ENCODE measurements around the gene DUS2.
"Not testable (repeated sequence)": the region's sequence is repeated elsewhere in the genome, so short reads cannot be mapped to it uniquely, and the experiment has no call there.

Gene DUS2

GRCh38 chr16:68090130-68090529, 67.0 kb downstream of the DUS2 start:
- H3K27ac ChIP-seq (ENCODE audit: low read depth in 2 of 2, low read length in 2 of 2) = no peak overlapping the region
- no peaks in the 10 kb centered on the region for H3K36me3 ChIP-seq (ENCODE audit: control insufficient read depth in 2 of 2, insufficient read depth in 2 of 2, low read length in 2 of 2)
- no peak overlapping the region for H3K9ac ChIP-seq (ENCODE audit: low read depth in 1 of 2, low read length in 2 of 2)
- no peaks in the 10 kb centered on the region for H3K9me3 ChIP-seq (ENCODE audit: control insufficient read depth in 2 of 2, low read length in 2 of 2)
- H3K27me3 ChIP-seq (ENCODE audit: control insufficient read depth in 2 of 2, insufficient read depth in 2 of 2, low read length in 2 of 2) = no peaks in the 10 kb centered on the region
- H3K4me3 ChIP-seq (ENCODE audit: low read length in 2 of 2) = no peak overlapping the region
- H3K4me1 ChIP-seq (ENCODE audit: control insufficient read depth in 2 of 2, insufficient read depth in 2 of 2, low read length in 2 of 2) = peaks cover 14% of the 10 kb centered on the region in 2 donors

DNA sequence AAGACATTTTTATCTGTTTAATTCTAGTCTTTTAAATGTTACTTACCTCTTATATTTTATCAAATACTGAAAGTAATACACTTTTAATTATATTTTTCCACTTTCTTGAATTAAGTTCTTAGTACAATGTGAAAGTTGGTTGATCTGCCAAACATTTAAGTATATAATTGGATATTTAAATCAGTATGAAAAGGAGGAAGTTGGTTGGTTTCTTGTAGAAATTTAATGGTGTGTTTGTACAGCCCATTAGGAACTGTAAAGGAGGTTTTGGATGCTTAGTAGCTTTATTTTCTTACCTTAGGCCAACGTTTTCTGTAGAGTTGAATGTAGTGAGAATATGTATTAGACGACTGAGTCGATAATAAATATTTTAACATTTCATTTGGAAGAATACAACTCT, 67.4 kb downstream of the DUS2 start:
- Histone ChIP-seq H3K9me3 (ENCODE audit: control insufficient read depth in 2 of 2, low read length in 2 of 2) (no peaks in the 10 kb centered on the region), H3K27ac (ENCODE audit: low read depth in 2 of 2, low read length in 2 of 2) (no peak overlapping the region), H3K36me3 (ENCODE audit: control insufficient read depth in 2 of 2, insufficient read depth in 2 of 2, low read length in 2 of 2) (no peaks in the 10 kb centered on the region), H3K4me3 (ENCODE audit: low read length in 2 of 2) (no peak overlapping the region), H3K4me1 (ENCODE audit: control insufficient read depth in 2 of 2, insufficient read depth in 2 of 2, low read length in 2 of 2) (peaks cover 14% of the 10 kb centered on the region in 2 donors), H3K27me3 (ENCODE audit: control insufficient read depth in 2 of 2, insufficient read depth in 2 of 2, low read length in 2 of 2) (no peaks in the 10 kb centered on the region), H3K9ac (ENCODE audit: low read depth in 1 of 2, low read length in 2 of 2) (no peak overlapping the region)

DNA sequence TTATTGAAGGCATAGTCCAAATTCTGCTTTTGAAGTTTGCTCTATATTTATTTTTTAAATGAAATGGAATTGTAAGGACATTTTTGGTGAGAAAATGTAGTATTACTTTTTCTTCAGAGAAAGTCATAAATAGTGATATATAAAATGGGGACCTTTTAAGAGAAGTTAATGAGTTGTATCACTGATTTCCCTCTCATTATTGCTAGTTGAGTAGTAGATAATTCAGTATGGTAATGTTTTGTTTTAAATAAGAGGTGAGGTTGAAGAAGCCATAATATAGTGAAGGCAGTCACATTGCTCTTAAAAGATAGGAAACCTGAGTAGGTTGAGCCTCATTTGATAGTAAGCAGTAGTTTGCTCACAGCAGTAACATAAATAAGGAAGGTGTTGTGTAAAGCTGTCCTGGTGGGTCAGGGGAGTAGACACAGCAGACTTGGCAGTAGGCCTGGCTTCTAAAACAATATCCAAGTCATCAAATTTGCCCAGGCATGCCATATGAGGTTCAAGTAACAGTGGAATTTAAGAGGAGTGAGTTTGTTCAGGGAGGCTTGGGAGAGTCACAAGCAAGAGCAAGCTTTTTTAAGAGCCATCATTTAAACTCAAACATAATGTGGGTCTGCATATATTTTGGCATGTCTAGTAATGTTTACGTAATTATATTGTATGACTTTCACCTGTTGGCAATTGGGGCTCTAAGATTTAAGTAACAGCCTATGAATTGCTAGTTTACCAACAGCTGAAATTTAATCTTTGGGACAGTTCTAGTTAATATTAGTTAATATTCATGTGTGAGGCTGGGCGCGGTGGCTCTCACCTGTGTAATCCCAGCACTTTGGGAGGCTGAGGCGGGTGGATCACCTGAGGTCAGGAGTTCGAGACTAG, 68.5 kb downstream of the DUS2 start:
- Histone ChIP-seq H3K9me3 (ENCODE audit: control insufficient read depth in 2 of 2, low read length in 2 of 2) (no peaks in the 10 kb centered on the region), H3K27ac (ENCODE audit: low read depth in 2 of 2, low read length in 2 of 2) (no peak overlapping the region), H3K36me3 (ENCODE audit: control insufficient read depth in 2 of 2, insufficient read depth in 2 of 2, low read length in 2 of 2) (no peaks in the 10 kb centered on the region), H3K9ac (ENCODE audit: low read depth in 1 of 2, low read length in 2 of 2) (no peak overlapping the region), H3K4me3 (ENCODE audit: low read length in 2 of 2) (no peak overlapping the region), H3K4me1 (ENCODE audit: control insufficient read depth in 2 of 2, insufficient read depth in 2 of 2, low read length in 2 of 2) (peaks cover 11 to 14% of the 10 kb centered on the region in 2 donors), H3K27me3 (ENCODE audit: control insufficient read depth in 2 of 2, insufficient read depth in 2 of 2, low read length in 2 of 2) (no peaks in the 10 kb centered on the region)

GRCh38 chr16:68092275-68092674, 69.2 kb downstream of the DUS2 start:
- H3K27me3 ChIP-seq (ENCODE audit: control insufficient read depth in 2 of 2, insufficient read depth in 2 of 2, low read length in 2 of 2); H3K36me3 ChIP-seq (ENCODE audit: control insufficient read depth in 2 of 2, insufficient read depth in 2 of 2, low read length in 2 of 2); H3K9me3 ChIP-seq (ENCODE audit: control insufficient read depth in 2 of 2, low read length in 2 of 2); H3K4me1 ChIP-seq (ENCODE audit: control insufficient read depth in 2 of 2, insufficient read depth in 2 of 2, low read length in 2 of 2); H3K4me3 ChIP-seq (ENCODE audit: low read length in 2 of 2); H3K27ac ChIP-seq (ENCODE audit: low read depth in 2 of 2, low read length in 2 of 2); H3K9ac ChIP-seq (ENCODE audit: low read depth in 1 of 2, low read length in 2 of 2): not testable (repeated sequence)

DNA sequence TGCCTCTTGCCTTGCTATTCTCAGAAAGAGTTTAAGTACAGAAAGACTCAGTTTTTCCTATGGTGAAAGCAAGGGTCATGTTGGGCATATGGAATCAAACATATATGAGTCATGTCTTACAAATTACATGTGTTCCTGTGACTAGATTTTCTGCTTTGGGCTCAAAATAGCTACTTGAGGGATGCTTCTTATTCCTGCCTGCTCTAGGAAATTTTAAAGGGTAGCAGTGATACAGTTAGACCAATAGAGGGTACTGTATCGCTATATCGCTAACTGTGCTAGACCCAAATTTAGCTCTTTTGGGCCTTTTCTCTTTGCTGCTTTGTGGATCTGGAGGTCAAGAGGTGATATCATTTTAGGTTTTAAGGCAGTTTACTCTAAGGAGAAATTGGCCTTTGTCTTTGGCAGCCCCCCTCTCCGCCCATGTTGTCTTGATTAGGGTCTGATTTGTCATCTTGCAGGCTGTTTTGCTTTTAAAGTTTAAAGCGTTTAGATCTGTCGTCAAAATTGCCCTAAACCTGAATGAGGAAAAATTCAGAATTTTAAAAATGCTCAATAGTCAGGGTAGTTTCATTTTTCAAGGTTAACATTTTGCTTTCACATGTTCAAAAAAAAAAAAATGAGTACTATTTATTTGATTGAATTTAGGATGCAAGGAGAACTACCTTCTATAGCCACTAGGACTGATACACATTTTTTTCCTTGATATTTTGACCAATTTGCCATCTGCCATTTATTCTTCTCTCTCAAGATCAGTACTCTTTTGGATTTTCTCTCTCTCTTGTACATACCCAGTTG, 70.9 kb downstream of the DUS2 start:
- Histone ChIP-seq H3K4me1 (ENCODE audit: control insufficient read depth in 2 of 2, insufficient read depth in 2 of 2, low read length in 2 of 2) (peaks cover 8 to 9% of the 10 kb centered on the region in 2 donors), H3K27ac (ENCODE audit: low read depth in 2 of 2, low read length in 2 of 2) (no peak overlapping the region), H3K36me3 (ENCODE audit: control insufficient read depth in 2 of 2, insufficient read depth in 2 of 2, low read length in 2 of 2) (no peaks in the 10 kb centered on the region), H3K9me3 (ENCODE audit: control insufficient read depth in 2 of 2, low read length in 2 of 2) (no peaks in the 10 kb centered on the region), H3K27me3 (ENCODE audit: control insufficient read depth in 2 of 2, insufficient read depth in 2 of 2, low read length in 2 of 2) (no peaks in the 10 kb centered on the region), H3K4me3 (ENCODE audit: low read length in 2 of 2) (no peak overlapping the region), H3K9ac (ENCODE audit: low read depth in 1 of 2, low read length in 2 of 2) (no peak overlapping the region)

DNA sequence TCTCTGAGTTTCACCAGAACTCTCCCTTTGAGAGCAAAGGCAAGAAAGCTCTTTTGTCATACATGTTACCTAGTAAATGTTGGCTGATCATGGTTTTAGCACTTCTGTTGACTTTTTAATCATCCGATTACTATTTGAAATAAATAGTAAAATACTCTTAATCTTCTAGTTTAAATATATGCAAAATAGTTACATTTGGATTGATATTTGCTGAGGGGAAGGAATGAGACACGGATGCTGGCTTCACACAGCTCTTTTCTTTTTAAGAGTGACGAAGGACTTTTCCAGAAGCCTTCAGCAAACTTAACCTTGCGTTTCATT, 71.5 kb downstream of the DUS2 start:
- H3K9ac ChIP-seq (ENCODE audit: low read depth in 1 of 2, low read length in 2 of 2) = no peak overlapping the region
- peaks cover 8 to 9% of the 10 kb centered on the region in 2 donors for H3K4me1 ChIP-seq (ENCODE audit: control insufficient read depth in 2 of 2, insufficient read depth in 2 of 2, low read length in 2 of 2)
- H3K27ac ChIP-seq (ENCODE audit: low read depth in 2 of 2, low read length in 2 of 2) = no peak overlapping the region
- H3K9me3 ChIP-seq (ENCODE audit: control insufficient read depth in 2 of 2, low read length in 2 of 2) = no peaks in the 10 kb centered on the region
- H3K36me3 ChIP-seq (ENCODE audit: control insufficient read depth in 2 of 2, insufficient read depth in 2 of 2, low read length in 2 of 2) = no peaks in the 10 kb centered on the region
- H3K4me3 ChIP-seq (ENCODE audit: low read length in 2 of 2) = no peak overlapping the region
- H3K27me3 ChIP-seq (ENCODE audit: control insufficient read depth in 2 of 2, insufficient read depth in 2 of 2, low read length in 2 of 2) = no peaks in the 10 kb centered on the region

- Histone ChIP-seq H3K4me3 (ENCODE audit: low read length in 2 of 2) (no peak overlapping the region), H3K9ac (ENCODE audit: low read depth in 1 of 2, low read length in 2 of 2) (no peak overlapping the region), H3K36me3 (ENCODE audit: control insufficient read depth in 2 of 2, insufficient read depth in 2 of 2, low read length in 2 of 2) (no peaks in the 10 kb centered on the region), H3K27ac (ENCODE audit: low read depth in 2 of 2, low read length in 2 of 2) (no peak overlapping the region), H3K4me1 (ENCODE audit: control insufficient read depth in 2 of 2, insufficient read depth in 2 of 2, low read length in 2 of 2) (peaks cover 3% of the 10 kb centered on the region in 2 donors), H3K9me3 (ENCODE audit: control insufficient read depth in 2 of 2, low read length in 2 of 2) (no peaks in the 10 kb centered on the region), H3K27me3 (ENCODE audit: control insufficient read depth in 2 of 2, insufficient read depth in 2 of 2, low read length in 2 of 2) (no peaks in the 10 kb centered on the region)
These were observed 73.4 kb downstream of the DUS2 start for GRCh38 chr16:68096491-68096890.

GRCh38 chr16:68097088-68097487, 74.0 kb downstream of the DUS2 start:
- no peak overlapping the region for H3K27ac ChIP-seq (ENCODE audit: low read depth in 2 of 2, low read length in 2 of 2)
- H3K27me3 ChIP-seq (ENCODE audit: control insufficient read depth in 2 of 2, insufficient read depth in 2 of 2, low read length in 2 of 2) = no peaks in the 10 kb centered on the region
- no peak overlapping the region for H3K9ac ChIP-seq (ENCODE audit: low read depth in 1 of 2, low read length in 2 of 2)

DNA sequence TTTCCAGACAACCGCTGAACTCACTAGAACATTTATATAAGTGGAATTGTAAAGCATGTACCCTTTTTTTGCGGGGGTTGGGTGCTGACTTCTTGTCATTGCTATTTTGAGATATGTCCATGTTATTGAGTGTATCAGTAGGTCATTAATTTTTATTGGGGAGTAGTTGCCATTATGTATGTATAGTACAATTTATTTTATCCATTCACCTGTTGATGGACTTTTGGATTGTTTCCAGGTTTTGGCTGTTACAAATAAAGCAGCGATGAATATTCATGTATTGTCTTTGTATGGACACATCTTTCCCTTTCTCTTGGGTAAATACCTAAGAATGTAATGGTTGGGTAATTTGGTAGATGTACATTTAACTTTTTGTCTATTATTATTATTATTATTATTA, 74.8 kb downstream of the DUS2 start:
- H3K36me3 ChIP-seq (ENCODE audit: control insufficient read depth in 2 of 2, insufficient read depth in 2 of 2, low read length in 2 of 2) = no peaks in the 10 kb centered on the region
- peaks cover 3% of the 10 kb centered on the region in 2 donors for H3K4me1 ChIP-seq (ENCODE audit: control insufficient read depth in 2 of 2, insufficient read depth in 2 of 2, low read length in 2 of 2)
- no peak overlapping the region for H3K9ac ChIP-seq (ENCODE audit: low read depth in 1 of 2, low read length in 2 of 2)
- no peaks in the 10 kb centered on the region for H3K27me3 ChIP-seq (ENCODE audit: control insufficient read depth in 2 of 2, insufficient read depth in 2 of 2, low read length in 2 of 2)
- H3K9me3 ChIP-seq (ENCODE audit: control insufficient read depth in 2 of 2, low read length in 2 of 2) = no peaks in the 10 kb centered on the region
- no peak overlapping the region for H3K27ac ChIP-seq (ENCODE audit: low read depth in 2 of 2, low read length in 2 of 2)
- H3K4me3 ChIP-seq (ENCODE audit: low read length in 2 of 2) = no peak overlapping the region

More at GRCh38 chr16:68097088-68097487, 74.0 kb downstream of the DUS2 start:
- H3K36me3 ChIP-seq (ENCODE audit: control insufficient read depth in 2 of 2, insufficient read depth in 2 of 2, low read length in 2 of 2) = no peaks in the 10 kb centered on the region
- H3K4me3 ChIP-seq (ENCODE audit: low read length in 2 of 2) = no peak overlapping the region
- peaks cover 3% of the 10 kb centered on the region in 2 donors for H3K4me1 ChIP-seq (ENCODE audit: control insufficient read depth in 2 of 2, insufficient read depth in 2 of 2, low read length in 2 of 2)
- H3K9me3 ChIP-seq (ENCODE audit: control insufficient read depth in 2 of 2, low read length in 2 of 2) = no peaks in the 10 kb centered on the region

GRCh38 chr16:68100488-68100887, 77.4 kb downstream of the DUS2 start:
- Histone ChIP-seq H3K4me3 (ENCODE audit: low read length in 2 of 2) (no peak overlapping the region), H3K36me3 (ENCODE audit: control insufficient read depth in 2 of 2, insufficient read depth in 2 of 2, low read length in 2 of 2) (no peaks in the 10 kb centered on the region)

More at GRCh38 chr16:68100488-68100887, 77.4 kb downstream of the DUS2 start:
- Histone ChIP-seq H3K9me3 (ENCODE audit: control insufficient read depth in 2 of 2, low read length in 2 of 2) (no peaks in the 10 kb centered on the region), H3K4me1 (ENCODE audit: control insufficient read depth in 2 of 2, insufficient read depth in 2 of 2, low read length in 2 of 2) (peaks cover 0 to 3% of the 10 kb centered on the region in 2 donors), H3K27me3 (ENCODE audit: control insufficient read depth in 2 of 2, insufficient read depth in 2 of 2, low read length in 2 of 2) (no peaks in the 10 kb centered on the region), H3K9ac (ENCODE audit: low read depth in 1 of 2, low read length in 2 of 2) (no peak overlapping the region), H3K27ac (ENCODE audit: low read depth in 2 of 2, low read length in 2 of 2) (no peak overlapping the region)
